COR-L47 (cell line): ENCODE data around the gene INSC.

ENCODE experiments used
- DNase-seq: peaks from one replicate; lab custom pipeline; 2025; lab: John Stamatoyannopoulos, UW

Gene INSC

GRCh38 chr11:15109602-15110001 is 5.1 kb upstream of the INSC start:
- DNase-seq = no peak

GRCh38 chr11:15111215-15111614 is 3.5 kb upstream of the INSC start:
- no peak for DNase-seq

DNA sequence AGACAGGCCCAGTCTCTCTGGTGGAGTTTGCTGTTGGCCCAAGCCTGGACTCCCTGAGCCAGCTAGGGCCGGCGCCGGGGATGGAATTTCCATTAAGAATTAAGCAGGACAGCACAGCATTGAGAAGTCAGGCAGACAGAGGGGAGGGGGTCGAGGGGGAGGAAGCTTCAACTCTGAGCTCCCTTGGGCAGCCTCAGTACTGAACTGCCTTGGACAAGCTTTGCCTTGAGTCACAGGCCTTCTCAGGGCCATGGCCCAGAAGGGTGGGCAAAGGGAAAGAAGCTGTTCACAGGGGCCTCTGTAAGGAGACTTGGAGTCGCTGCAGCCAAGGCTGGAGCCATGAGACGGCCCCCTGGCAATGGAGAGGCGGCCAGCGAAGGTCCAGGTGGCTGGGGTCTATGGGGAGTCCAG is 2.6 kb upstream of the INSC start:
- no peak for DNase-seq

- DNase-seq = no peak
These were observed 1.3 kb upstream of the INSC start for GRCh38 chr11:15113381-15113780.

DNA sequence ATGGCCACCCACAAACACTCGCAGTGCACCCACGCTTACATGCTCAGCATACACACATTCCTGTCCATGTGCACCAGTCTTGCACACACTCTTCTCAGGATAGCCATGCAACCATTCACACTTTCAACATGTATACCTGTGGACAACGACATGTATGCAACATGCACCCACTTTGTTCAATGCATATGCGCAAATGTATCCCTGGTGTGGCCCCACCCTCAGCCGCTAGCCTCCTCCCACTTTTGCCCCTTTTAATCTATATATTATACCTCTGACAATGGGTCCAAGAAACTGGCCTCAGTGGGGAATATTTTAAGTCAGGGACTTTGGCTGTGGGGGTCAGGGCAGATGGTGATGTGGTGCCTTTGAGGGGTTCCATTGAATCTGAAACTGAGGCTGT is 963 bp downstream of the INSC start:
- DNase-seq = no peak

- no peak for DNase-seq
These were observed 3.0 kb downstream of the INSC start for GRCh38 chr11:15117751-15118150.

DNA sequence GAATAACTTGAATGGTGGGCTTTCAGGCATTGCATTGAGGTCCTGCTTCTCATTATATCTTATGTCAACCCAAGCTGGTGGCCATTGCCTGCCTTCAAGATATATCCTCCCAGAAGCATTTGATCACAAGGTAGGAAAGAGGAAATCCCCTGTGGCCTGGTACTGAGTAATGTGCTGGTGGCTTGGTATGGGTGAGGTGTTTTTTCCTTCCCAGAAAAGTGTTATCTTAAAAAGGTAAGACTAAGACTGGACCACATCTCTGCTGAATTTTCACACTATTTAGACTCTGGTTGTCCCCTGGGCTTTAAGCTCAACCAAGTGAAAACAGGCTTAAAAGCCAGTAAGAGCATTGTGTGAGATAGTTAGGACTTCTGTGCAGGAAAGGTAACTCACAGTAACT is 3.7 kb downstream of the INSC start:
- no peak for DNase-seq

DNA sequence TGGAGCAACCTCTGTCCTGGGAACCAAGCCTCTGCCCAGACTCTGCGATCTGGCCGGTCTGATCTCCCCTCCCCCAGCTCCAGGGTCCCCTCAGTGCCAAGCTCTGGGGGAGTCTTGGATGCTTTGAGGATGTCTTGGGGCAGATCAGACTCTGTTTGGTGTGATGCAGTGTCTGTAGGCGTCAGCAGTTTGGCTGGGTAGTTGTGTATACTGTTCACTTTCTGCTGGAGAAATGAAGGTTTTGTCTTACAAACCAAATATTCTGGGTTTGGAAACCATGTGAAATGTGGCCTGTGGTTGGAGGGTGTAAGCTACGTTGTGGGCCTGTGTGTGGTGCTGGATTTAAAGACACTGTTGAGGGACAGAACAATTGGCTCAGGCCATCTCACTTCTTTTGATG is 4.6 kb downstream of the INSC start:
- DNase-seq = no peak

DNA sequence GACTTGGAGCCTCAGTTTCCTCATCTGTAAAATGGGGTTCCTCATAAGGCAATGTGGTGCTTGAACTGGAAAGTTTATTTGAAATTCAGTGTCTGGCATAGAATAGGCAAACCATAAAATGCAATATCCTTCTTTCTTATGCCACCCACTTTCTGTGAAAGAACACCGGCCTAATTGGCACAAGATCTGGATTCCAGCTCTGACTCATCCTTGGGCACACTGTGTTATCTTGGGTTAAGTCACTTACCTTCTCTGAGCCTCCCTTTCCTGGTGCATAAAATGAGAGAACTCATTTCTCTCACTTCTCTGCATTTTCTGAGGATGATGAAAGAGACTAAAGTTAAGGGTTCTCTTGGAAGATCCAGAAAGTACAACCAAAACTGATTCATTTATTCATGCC is 5.1 kb downstream of the INSC start:
- no peak for DNase-seq

- DNase-seq = no peak
These were observed 9.1 kb downstream of the INSC start for GRCh38 chr11:15123849-15124248.

- no peak for DNase-seq
These were observed 9.8 kb downstream of the INSC start for GRCh38 chr11:15124528-15124927.

DNA sequence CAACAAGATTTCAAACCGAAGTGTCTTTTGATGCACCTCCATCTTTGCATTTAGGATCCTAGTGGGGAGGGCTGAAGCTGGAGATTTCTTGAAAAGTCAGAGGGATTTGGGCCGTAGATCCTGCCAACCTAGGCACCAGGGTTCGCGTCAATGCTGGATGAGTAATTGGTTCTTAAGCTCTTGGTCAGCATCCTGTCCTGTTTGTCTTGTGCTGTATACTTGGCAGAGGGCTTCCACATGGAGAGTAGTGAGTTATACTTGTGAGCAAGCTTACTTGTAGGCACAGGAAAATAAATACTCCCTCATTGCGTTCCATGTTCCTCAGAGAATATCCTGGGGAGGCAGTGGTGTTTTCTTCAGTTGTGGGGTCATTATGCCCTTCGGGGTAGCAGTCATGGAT is 12.6 kb downstream of the INSC start:
- no peak for DNase-seq

DNA sequence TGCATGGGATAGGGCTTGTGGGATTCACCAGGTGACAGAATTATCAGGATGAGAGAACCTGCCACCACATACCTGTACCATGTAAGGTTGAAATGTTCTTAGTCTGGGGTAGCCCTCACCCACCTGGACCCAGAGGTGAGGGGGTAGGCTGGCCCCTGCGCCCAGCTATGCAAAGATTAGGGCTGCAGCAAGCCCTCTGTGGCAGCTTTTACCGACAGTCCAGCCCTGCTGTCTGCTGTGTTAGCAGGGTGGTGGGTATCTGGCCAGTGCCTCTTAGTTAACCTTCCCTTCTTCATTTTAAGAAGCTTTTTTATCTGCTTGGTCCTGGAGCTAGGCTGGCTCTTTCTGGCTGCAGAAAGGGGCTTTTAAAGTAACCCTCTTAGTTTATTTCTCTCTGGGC is 13.9 kb downstream of the INSC start:
- DNase-seq = no peak

DNA sequence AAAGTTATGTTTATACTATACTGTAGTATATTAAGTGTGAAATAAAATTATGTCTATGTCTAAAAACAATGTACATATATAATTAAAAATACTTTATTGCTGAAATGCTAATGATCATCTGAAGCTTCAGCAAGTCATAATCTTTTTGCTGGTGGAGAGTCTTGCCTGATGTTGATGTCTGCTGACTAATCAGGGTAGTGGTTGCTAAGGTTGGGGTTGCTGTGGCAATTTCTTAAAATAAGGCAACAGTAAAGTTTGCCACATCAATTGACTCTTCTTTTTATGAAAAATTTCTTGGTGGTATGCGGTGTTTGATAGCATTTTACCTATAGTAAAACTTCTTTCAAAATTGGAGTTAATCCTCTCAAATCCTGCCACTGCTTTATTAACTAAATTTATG is 21.4 kb downstream of the INSC start:
- DNase-seq = no peak

DNA sequence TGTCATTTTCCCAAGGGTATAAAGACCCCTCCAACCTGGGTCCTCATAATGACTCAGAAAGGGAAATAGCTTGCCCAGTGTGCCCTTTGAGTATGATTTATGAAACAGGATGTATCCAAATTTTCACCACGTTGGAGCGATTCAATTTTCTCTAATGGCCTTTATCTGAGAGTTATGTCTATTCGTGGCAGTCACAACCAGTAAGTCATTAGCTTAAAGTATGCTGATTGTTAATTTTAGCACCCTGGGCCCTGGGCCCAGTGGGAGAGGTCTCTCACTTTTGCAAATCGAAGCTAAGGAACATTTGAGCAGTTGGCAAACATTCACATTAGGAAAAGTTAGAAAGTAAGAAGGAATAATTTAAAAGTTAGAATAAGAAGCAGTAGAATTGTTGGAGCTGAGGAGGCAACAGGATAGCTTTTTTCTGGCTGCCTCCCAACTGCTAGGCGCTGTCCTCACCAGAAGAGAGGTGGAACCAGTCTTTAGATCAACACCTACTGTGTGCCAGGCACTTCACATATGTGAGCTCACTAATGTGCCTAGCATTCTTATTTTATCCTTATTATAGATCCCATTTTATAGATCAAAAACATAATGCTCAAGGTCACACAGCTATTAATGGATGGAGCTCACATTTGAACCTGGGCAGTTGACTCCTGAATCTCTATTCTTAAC is 24.5 kb downstream of the INSC start:
- no peak for DNase-seq

DNA sequence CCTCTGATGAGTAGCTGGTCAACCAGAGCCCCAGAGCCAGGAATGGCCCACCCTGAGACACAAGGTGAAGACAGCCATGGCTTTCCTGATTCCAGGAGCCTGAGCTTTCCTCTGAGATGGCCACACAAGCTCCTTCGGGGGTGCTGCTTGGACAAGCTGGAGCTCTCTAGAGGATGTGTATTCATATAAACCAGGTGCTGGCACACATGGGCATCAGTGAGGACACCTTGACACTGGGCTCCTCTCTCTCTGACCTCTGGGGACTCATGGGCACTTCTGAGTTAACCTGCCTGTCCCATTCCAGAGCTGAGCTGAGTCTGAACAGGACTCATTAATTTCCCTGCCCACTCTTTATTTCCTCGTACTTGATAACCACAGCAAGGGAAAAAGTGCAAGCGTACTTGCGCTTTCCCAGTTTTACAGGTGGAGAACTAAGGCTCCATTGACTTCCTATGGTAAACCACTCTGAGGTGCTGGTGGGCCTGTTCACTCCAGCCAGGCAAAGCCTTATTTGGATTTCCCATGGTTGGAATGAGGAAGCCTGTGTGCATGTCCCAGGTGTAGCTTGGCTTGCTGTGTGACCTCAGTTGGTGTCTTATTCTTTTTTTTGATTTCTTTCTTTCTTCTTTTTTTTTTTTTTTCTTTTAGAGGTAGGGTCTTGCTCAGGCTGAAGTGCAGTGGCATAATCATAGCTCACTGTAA is 25.4 kb downstream of the INSC start:
- no peak for DNase-seq

- no peak for DNase-seq
These were observed 26.7 kb downstream of the INSC start for GRCh38 chr11:15141381-15141780.

- DNase-seq = no peak
These were observed 28.1 kb downstream of the INSC start for GRCh38 chr11:15142838-15143237.

- no peak for DNase-seq
These were observed 29.1 kb downstream of the INSC start for GRCh38 chr11:15143855-15144254.

- no peak for DNase-seq
These were observed 29.6 kb downstream of the INSC start for GRCh38 chr11:15144347-15144746.

DNA sequence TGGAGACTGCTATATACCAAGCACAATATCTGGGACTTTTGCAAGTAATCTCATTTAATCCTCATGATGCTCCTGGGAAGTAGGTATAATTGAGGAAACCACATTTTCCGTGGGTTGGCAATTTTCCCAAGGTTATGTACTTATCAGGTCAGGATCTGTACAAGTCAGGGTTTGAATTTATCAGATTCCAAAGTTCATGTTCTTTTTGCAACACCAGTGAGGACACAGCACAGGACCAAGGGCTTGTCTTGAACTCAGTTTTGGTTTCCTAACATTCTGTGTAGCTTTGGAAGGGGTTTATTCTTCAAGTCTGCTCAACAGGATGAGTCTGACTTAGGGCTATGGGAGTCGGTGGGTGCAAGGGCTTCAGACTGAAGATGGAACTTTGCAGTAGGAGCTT is 30.4 kb downstream of the INSC start:
- DNase-seq = no peak

DNA sequence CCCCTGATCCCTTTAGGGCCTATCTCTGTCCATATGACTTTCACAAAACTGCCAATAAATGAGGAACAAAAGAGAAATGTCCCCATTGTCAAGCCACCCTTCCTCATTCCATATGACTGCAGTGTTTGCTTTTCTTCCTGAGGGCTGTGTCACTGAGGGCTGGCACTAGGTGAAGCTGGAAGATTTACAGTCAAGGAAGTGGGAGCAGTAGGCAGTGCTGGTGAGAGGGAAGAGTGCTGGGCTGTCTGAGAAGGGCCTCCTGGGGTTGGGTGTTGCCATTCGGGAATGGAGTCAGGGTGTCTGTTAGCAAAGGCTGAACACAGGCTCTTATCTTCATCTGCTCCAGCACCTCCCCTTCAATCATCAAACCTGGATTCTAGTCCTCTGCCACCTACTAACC is 30.9 kb downstream of the INSC start:
- DNase-seq = no peak

DNA sequence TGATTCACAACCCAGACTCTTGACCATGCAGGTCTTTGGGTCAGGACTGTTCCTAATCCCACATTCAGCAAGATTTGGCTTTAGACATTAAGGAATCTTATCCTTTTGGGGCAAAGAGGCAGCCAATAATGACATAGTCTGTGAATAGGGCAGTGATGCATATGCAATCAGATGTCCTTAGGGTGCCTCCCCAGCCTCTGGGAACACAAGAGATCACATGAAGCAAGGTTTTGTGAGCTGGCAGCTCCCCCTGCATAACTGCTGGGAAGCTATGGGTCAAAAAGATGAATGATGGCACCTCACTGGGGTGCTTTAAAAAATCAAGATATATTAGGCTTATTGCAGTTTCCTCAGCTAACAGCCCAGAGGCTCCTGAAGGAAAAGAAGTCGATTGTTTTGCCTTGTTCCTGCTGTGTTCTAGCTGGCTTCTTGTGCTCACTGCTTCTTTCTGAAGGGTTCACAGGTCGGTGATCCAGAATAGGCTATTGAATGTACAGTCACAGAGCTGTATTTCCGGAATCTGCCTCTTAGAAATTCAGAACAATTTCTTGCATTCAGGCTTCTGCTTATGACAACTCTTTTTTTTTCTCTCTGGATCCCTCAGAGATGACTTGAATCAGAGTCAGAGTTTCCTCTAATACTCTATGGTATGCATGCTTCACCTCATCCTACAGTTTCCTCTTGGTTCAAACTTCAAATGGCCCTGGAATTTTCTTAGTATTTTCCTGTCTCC is 31.7 kb downstream of the INSC start:
- no peak for DNase-seq
